ENCODE data around the gene SALL1. TPM values are rescaled to one million over a fixed set of nuclear protein-coding genes. Genes with fewer than 3 reads are reported as not detected.
A peak's percentile ranks its signal among the peaks of the same experiment; 100 is the strongest.

Gene SALL1
- total RNA-seq, 1 donor from 2014 or later: 27.9 TPM

- ATAC-seq: no peak
- no peak for DNase-seq (ENCODE audit: low spot score)
These were observed 8.2 kb upstream of the SALL1 start for GRCh38 chr16:51159296-51159695.

GRCh38 chr16:51157698-51158097 lies 6.6 kb upstream of the SALL1 start:
- DNase-seq (ENCODE audit: low spot score) (no peak), ATAC-seq (peak; percentile 37)

DNA sequence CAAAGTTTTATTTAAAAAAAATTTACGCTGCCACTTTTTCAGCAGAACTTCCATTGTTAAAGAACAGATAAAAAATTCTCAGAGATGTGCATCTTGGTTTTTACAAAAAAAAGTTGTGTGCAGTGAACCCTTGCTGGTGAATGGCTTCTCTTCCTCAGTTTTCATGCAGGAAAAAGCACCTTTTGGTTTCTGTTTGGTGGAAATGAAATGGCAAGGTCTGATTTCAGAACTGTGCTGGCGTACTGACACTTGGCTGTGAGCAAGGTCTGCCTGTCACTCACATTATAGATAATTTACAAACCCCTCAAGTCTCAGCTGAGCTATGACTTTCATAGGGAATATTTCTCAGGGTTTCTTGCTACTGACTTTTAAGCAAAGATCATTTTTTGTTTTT lies 5.7 kb upstream of the SALL1 start:
- DNase-seq (ENCODE audit: low spot score) (no peak), ATAC-seq (no peak)

DNA sequence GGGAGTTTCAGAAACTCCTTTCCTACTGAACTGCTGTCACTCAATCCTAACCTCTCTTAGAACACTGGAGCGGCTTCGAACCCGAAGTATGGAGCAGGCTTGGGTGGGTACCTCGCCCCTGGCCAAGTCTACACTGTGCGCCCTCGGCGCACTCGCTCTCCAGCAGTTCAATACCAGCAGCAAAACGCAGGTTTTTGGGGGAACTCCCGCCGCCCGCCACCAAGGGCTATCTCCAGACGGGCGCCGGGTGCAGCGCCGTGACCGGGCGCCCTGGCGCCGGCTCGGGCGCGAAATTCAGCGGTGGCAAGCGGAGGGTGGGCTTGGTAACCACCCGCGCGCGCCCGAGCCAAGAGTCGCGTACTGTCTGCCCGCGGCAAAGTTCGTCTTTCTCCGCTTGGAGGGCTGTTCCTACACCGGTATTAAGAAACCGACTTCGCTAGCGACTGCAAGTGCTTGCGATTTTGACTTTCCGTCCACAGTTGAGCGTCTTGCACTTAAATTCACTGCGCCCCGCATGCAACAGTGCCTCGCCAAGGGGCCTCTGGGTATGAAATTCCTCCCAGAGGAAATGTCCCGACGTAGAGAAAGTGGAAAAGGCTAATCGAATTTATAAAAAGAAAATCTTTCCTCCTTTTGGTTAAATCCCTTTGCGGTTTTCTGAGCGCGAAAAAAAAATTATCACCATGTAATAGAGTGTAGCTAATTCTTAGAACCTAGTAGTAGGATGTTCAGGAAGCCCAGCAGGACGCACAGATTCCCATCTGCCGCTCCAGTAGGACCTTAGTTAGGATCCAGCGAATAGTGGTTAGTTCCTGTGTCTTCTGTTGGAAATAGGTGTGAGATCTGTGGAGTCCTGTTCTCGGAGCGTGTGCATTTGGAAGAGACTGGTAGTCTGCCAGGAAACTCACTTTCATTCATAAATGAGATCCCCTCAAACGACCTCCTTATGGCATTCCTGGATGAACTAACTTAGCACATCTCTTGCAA lies 5.0 kb upstream of the SALL1 start:
- DNase-seq (ENCODE audit: low spot score) (no peak), ATAC-seq (no peak)

DNA sequence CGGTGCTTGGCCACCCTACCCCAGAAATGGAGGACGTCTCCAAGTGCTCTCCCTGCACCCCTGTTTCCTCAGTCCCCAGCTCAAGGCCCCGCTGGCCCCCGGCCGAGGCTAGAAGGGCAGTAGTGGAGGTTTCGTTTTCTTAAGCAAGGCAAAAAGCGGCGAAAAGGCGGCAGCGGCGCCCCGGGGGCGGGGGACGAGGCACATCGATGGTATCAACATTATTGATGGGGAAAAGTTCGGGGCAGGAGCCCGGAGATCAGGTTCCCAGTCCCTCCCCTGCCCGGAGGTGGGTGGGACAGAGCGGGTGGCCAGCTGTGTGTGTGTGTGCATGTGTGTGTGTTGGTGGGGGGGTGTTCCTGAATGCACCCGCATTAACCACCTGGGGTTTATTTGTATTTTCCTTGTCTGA lies 4.1 kb upstream of the SALL1 start:
- peak; percentile 25 for ATAC-seq
- peak; percentile 84 for DNase-seq (ENCODE audit: low spot score)

DNA sequence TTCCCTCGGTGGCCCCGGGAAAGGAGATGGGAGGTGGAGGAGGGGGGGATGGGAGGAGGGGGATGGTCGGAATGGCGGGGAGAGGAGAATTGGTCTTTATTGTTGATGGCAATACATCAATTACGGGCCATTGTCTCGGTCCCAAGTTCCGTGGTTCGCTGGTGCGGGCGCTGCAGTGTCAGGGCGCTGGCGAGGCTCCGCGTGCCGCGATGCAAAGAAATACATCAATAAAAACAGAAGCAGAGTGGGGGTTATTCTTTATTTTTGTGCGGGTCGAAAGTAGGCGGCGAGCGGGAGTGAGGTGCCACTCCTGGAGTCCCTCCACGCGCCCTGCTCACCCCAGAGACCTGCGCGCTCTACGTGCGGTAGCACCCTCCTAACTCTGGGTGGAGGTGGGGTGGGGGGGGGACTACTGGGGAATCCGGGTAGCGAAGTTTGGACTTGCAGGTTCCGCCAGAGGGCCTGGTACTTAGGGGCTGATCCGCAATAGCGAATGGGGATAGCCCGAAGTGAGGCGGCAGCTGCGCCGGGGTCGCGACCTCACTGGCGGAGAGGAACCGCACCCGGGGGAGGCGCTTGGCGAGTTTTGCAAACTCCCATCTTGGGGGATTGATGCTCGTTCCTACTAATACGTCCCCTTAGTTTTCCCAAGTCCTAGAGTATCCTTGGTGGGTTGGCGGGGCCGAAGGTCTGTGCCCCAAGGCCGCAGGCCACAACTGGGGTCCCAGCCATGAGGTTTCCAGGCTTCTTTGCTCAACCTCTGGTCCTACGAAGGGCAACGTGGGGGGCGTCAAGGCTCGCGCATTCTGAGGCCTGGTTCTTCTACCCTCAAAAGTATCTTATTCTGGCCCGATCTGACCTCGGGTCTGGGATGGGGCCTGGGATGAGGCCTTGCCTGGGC lies 3.5 kb upstream of the SALL1 start:
- ATAC-seq: no peak
- DNase-seq (ENCODE audit: low spot score): peak; percentile 67

DNA sequence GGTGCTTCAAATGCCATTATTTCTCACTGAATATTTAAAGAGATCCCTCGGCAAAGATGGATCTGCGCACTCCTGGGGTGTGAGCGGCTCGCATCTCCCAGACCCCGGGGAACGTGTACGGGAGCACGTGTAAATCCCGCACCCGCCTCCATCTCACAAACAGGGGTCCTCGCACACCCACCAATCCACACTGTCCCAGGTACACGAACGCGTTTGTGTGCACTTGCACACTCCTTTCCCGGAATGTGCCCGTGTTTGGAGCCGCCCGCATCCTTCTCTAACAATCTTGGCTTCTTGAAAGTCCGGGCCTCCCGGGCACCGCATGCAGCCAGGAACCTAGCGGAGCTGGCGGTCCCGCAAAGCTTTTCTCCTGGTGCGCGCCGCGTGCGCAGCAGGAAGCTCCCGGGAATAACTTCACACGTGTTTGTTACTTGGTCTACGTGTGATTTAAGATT lies 2.5 kb upstream of the SALL1 start:
- DNase-seq (ENCODE audit: low spot score) (no peak), ATAC-seq (no peak)

GRCh38 chr16:51152691-51153576 lies 1.9 kb upstream of the SALL1 start:
- DNase-seq (ENCODE audit: low spot score): no peak
- ATAC-seq: peak; percentile 8

DNA sequence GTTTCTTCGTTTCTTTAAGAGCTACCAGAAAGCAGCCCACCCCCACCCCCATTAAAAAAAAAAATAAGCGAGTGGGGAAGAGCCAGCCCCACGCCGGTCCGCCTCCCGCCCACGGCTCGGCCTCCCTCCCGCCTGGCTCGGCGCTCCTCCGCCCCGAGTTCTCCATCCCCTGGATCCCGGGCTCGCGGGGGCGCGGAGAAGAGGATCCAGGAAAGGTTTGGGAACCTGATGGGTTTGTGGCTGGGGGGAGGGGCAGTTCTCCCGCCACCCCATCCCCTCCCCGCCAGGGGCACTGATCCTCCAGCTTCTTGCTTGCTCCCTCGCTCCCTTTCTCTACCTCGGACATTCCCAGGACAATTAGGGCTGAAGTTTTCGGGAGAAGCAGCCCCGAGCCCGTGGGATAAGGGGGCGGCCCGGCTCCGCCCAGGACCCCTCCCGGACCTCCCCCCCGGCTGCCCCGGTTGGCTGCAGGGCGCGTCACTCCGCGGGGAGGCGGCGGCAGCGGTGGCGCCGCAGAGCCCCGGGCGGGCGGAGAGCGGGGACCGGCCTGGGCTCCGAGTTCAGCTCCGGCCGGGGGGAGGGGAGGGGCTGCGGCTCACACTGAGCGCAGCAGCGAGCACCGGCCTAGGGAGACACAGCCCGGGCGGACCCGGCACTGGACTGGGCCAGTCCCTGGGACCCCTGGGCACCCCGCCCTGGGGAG lies 1.0 kb upstream of the SALL1 start:
- DNase-seq (ENCODE audit: low spot score): peak; percentile 96
- ATAC-seq: peak; percentile 70

DNA sequence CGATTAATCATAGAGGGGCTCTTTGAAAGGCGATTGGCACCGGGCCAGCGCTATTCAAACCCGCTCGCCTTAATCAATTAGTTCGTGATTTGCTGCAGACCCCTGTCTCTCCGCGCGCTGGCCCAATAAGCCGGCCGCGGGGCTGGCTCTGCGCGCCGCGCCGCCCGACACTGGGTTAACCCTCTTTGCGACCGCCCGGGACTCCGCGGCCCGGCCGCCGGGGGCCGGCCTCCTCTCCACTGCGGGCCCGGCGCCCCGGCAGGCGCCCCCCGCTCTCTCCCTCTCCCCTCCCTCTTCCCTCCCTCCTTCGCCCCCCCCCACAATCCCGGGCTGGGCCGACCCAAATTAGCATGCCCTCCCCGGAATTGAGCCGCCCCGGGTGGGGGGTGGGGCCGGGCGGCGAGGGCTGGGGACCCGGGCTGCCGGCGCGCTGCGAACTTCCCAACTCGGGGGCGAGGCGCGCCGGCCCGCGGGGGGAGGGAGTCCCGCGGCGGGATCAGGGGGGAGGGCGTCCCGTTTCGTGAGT lies 428 bp upstream of the SALL1 start:
- DNase-seq (ENCODE audit: low spot score) (peak; percentile 94), ATAC-seq (peak; percentile 64)

DNA sequence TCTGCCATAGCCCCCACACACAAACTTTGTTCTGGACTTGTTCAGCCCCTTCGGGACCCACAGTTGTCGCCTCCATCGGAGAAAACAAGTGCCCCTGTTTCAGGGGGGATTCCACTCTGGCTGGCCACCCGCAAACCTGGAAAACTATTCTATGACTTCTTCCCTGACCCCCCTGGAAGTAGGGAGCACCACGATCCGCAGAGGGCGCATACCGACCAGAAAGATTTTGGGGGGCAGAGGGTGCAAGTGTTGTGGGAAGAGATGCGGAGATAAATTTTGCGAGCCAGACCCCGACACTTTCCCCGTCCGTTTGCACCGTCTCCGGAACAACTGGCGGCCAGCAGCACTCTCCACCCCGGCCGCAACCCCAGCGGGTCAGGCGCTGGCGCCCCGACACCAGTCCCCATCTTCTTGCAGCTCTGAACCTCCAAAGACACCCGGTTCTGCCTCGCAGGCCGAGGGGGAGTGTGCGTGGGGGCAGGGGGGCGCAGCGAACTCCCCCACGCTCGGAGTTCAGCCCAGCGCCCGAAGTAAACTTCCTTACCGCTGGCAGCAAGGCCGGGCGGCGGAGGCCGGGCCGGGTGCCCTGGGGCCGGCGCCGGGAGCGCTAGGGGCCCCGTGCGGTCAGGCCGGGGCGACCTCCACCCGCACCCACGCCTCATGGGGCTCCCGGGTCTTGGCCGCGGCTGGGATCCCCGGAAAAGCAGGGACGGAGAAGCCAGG lies 744 bp downstream of the SALL1 start:
- DNase-seq (ENCODE audit: low spot score) (no peak), ATAC-seq (no peak)

GRCh38 chr16:51149721-51150164 lies 1.3 kb downstream of the SALL1 start:
- ATAC-seq (no peak), DNase-seq (ENCODE audit: low spot score) (no peak)

GRCh38 chr16:51149251-51149661 lies 1.8 kb downstream of the SALL1 start:
- DNase-seq (ENCODE audit: low spot score) (no peak), ATAC-seq (no peak)

GRCh38 chr16:51148678-51149228 lies 2.3 kb downstream of the SALL1 start:
- DNase-seq (ENCODE audit: low spot score) (no peak), ATAC-seq (no peak)

DNA sequence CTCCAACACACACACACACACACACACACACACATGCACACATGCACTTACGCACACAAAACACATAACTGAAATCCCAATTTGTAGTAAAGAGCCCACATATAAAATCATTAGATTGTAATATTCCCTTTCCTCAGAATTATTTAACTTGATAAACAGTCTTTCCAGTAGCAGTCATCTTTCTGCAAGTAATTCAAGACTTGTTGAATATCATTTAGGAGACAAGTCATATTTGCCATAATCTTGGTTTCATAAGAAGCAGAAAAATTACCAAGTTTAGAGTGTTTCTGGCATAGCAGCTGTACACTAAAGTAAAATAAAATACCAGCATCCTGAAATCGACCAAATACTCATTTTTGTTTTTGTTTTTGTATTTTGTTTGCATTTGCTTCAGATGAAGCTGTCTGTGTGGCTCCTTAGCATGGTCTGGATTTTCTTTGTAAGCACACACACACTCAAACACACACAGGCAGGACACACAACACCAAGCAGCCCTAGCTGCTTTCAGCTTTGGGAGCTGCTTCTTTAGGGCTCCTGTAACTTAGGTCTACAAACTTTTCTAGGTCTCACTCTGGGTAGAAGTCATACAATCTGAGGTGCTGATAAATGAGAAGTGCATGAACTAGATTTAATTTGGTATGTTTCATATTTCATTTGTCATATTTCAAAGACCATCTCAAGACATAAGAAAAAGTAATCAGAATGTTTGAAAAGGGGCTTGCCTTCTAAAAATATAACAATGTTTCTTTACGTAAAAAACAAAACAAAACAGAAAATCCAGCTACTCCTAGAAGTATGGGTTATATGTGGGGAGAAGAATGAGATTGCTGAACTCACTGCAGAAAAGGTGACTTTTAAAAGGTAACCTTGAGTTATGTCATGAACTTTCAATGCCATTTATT lies 3.0 kb downstream of the SALL1 start:
- no peak for ATAC-seq
- DNase-seq (ENCODE audit: low spot score): no peak

DNA sequence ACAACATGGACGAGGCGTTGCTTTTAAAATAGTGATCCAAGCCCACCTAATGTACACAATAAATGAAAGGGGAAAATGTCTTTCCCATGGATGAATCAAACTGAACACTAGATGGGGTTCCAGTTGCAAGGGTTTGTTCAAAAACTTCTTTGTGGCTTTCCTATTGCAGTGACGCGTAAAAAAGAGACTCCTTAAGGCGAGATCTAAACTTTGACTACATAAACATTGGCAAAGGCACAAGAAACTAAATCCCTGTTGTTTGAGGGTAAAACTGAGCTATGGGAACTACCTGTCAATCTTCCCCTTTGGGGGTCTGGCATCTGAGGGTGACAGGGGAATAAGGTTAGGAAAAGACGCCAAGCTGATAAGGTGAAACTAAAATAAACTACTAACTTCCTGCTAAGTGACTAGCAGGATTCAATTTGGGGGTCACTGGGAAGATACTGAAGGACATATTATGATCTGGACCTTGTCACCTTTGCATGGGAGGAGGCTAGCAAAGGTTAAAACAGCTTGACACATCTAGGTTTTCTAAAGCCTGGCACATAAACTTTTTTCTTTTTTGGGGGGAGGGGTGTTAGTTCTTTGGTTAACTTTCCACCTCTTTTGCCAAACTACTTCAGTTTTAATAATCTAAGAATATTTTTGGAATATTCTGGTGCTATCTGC lies 4.7 kb downstream of the SALL1 start:
- DNase-seq (ENCODE audit: low spot score): no peak
- ATAC-seq: no peak

DNA sequence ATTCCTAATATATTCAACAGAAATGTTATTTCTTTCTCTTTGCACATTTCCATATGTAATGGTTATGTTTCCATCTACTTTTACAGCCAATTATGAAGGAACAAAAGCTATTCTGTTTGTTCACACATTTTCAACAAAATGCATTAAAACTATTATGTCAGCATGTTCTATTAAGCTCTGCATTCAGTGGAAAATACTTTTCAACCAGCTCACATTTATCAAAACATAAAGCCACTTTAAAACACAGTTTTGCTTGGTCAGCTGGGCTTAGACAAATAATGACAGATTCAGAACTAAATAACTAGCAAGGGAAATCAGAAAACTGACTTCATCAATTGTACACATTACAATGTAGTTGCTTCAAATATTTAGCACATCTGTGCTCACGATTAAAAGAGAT lies 6.9 kb downstream of the SALL1 start:
- DNase-seq (ENCODE audit: low spot score) (no peak), ATAC-seq (no peak)
